Measurements from ENCODE around the gene ARNT2.

DNA sequence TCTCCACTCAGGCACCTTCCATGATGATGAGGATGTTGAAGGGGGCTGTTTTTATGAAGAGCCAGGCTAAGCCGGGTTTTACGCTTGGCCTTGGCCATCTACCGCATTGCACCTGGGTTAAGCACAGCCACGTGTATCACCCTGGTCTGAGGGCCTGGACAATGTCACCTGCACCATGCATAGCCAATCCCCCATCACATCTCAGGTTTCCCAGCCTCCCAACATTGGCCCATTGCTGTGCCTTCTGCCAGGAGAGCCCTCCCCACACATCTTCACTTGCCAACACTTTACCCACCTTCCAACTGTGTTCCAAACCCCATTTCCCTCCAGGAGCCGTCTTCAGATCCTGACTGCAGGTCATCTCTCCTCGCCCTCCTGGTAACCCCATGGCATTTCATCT, 155.6 kb downstream of the ARNT2 start:
- TF ChIP-seq, protein P1, sequence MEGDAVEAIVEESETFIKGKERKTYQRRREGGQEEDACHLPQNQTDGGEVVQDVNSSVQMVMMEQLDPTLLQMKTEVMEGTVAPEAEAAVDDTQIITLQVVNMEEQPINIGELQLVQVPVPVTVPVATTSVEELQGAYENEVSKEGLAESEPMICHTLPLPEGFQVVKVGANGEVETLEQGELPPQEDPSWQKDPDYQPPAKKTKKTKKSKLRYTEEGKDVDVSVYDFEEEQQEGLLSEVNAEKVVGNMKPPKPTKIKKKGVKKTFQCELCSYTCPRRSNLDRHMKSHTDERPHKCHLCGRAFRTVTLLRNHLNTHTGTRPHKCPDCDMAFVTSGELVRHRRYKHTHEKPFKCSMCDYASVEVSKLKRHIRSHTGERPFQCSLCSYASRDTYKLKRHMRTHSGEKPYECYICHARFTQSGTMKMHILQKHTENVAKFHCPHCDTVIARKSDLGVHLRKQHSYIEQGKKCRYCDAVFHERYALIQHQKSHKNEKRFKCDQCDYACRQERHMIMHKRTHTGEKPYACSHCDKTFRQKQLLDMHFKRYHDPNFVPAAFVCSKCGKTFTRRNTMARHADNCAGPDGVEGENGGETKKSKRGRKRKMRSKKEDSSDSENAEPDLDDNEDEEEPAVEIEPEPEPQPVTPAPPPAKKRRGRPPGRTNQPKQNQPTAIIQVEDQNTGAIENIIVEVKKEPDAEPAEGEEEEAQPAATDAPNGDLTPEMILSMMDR (conservative IDR thresholded peaks at IDR 0.05; ENCODE audit: low read length) = no peak
- TF ChIP-seq EZH2phosphoT487 (IDR thresholded peaks at IDR 0.05; ENCODE audit: borderline replicate concordance, low read depth, low read length) = no peak

Measured in OCI-LY7 (cell line).